SK-N-MC (cell line): Measurements from ENCODE around the gene ELOB.

Experiments used
- DNase-seq: peaks from one replicate; pipeline ENCODE4 v3.0.0-alpha.2; 2011; ENCODE audit warnings: low read depth, low spot score
- H3K27ac ChIP-seq: fragments of 200-600 bp; sonication (generic); 2 replicates; pipeline ENCODE4 v1.5.1; 2016; ENCODE audit warnings: mixed run types
- H3K36me3 ChIP-seq: fragments of 200-600 bp; sonication (generic); 2 replicates; pipeline ENCODE4 v1.6.1; 2017; ENCODE audit warnings: antibody characterized with exemption, low read length, mixed read lengths; ENCODE audit not compliant: insufficient read depth
- H3K4me3 ChIP-seq: fragments of 200-600 bp; sonication (generic); 2 replicates; pipeline ENCODE4 v1.5.1; 2016
- H3K9ac ChIP-seq: fragments of 200-600 bp; sonication (generic); 2 replicates; pipeline ENCODE4 v1.8.0; 2017; ENCODE audit warnings: mixed run types, mixed read lengths; ENCODE audit not compliant: insufficient read length
- H3K9me3 ChIP-seq: fragments of 200-600 bp; sonication (generic); 2 replicates; pipeline ENCODE4 v1.6.1; 2017; ENCODE audit warnings: low read depth, mild to moderate bottlenecking, antibody characterized with exemption, low read length, moderate library complexity, mixed read lengths
- EZH2 ChIP-seq: fragments of 200-600 bp; sonication (generic); IDR thresholded peaks from one replicate; pipeline ENCODE4 v1.6.1; 2017; ENCODE audit warnings: antibody characterized with exemption
- FOXP2 ChIP-seq: optimal IDR thresholded peaks from 2 replicates; pipeline ENCODE3; 2011; ENCODE audit warnings: mild to moderate bottlenecking, moderate library complexity; ENCODE audit not compliant: insufficient read depth; ENCODE audit errors: extremely low read length, control extremely low read depth
- POLR2AphosphoS5 ChIP-seq: IDR thresholded peaks from 2 replicates; pipeline ENCODE4 v1.6.1; 2012; ENCODE audit warnings: mild to moderate bottlenecking, low read depth, low read length, borderline replicate concordance

ELOB gene

DNA sequence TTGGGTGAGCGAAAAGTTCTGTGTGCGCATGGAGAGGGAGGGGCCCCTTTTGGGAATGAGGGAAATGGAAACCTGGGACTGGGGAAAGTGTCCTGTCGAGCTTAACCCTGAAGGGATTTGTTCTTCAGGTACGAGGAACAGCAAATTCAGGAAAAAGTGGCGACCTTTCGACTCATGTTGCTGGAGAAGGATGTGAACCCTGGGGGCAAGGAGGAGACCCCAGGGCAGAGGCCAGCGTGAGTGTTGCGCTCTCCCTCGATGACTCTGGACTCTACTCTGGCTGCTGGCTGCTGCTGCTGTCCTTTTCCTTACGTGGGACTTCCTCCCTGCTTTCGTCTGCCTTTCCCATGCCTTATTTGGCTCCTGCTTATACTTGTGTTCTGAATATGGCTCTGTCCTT lies 19.7 kb downstream of the ELOB start:
- DNase-seq: no peak
- H3K9me3 ChIP-seq: no peaks in the 10 kb centered on the region
- H3K36me3 ChIP-seq: peaks cover 89% of the 10 kb centered on the region
- no peak overlapping the region for H3K27ac ChIP-seq
- H3K9ac ChIP-seq: no peak overlapping the region
- H3K4me3 ChIP-seq: no peak overlapping the region
- TF ChIP-seq EZH2: no peak
- no peak for TF ChIP-seq FOXP2
- TF ChIP-seq POLR2AphosphoS5: no peak

GRCh38 chr16:2756288-2757015 lies 20.6 kb downstream of the ELOB start:
- Histone ChIP-seq H3K4me3 (no peak overlapping the region), H3K27ac (no peak overlapping the region), H3K9ac (no peak overlapping the region), H3K9me3 (no peaks in the 10 kb centered on the region), H3K36me3 (peaks cover 80% of the 10 kb centered on the region)
- no peak for DNase-seq
- no peak for TF ChIP-seq EZH2
- no peak for TF ChIP-seq FOXP2
- no peak for TF ChIP-seq POLR2AphosphoS5

DNA sequence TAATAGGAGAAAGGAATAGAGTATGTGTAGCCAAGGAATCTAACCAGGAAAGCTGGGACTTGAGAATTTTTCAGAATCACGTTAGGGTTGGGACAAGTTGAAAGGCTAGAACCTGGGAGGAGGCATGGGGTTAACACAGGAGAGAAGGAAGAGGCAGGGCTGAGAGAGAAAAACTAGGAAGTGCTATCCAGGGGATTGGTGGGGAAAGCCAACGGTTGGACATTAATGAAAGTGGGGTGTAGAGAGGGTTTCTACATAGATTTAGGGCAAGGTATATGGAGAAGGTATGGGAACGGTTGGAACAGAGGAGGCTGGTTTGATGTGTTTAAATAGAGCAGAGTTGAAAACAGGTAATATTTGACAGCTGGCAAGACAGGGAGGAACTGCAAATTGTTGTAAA lies 21.9 kb downstream of the ELOB start:
- TF ChIP-seq FOXP2 (no peak), POLR2AphosphoS5 (no peak), EZH2 (no peak)
- Histone ChIP-seq H3K4me3 (peak overlapping the region; percentile 96), H3K9me3 (no peaks in the 10 kb centered on the region), H3K27ac (peak overlapping the region; percentile 29), H3K36me3 (peaks cover 67% of the 10 kb centered on the region), H3K9ac (peak overlapping the region; percentile 94)
- DNase-seq: no peak

GRCh38 chr16:2753733-2754020 lies 23.4 kb downstream of the ELOB start:
- no peak for DNase-seq
- H3K36me3 ChIP-seq: peaks cover 53% of the 10 kb centered on the region
- peak overlapping the region; percentile 96 for H3K4me3 ChIP-seq
- TF ChIP-seq EZH2 (no peak), FOXP2 (no peak), POLR2AphosphoS5 (no peak)
- peak overlapping the region; percentile 99 for H3K27ac ChIP-seq
- no peaks in the 10 kb centered on the region for H3K9me3 ChIP-seq
- H3K9ac ChIP-seq: peak overlapping the region; percentile 94

DNA sequence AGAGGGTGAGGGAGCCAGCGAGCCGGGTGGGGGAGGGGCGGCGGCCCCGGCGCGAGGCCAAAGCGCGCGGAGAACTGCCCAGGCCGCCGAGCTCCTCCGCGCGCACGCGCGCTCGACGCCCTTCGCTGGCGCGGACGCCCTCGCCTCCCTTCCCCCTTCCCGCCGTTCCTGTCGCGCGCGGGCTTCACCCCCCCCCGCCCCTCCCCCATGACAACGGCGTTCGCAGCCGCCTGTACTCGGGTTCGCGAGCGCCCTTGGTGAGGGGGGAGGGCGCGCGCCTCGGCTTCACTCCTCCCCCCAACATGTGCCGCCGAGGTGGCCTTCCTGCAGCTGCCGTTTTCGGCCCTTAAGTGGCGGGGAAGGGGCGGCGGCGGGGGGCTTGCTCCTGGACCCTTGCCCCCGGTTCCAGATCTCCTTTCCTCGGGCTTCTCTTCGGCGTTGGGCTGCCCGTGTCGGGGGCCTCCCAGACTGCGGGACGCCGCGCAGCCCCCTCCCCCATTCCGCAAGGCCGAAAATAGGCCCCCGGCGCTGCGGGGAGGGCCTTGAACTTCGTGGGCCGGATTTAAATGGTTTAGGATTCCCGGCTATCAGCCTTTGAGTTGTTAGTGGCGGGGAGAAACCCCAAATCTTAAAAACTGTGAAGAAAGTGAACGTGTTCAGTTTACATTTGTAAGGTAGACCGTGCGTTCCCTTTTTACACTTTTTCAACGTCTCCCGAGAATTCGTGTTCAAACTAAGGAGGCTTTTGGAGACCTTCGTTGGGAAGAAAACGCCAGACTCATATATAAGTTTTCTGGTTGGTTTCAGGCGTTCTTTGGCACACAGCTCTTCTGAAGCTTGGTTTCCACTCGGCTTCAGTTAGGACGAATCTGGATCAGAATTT lies 24.0 kb downstream of the ELOB start:
- Histone ChIP-seq H3K9ac (peak overlapping the region; percentile 94), H3K36me3 (peaks cover 47% of the 10 kb centered on the region), H3K9me3 (no peaks in the 10 kb centered on the region), H3K4me3 (peak overlapping the region; percentile 96), H3K27ac (peak overlapping the region; percentile 99)
- DNase-seq: no peak
- TF ChIP-seq POLR2AphosphoS5: 0 out of 2 replicates have a peak, but pooled peaks have one; percentile 20
- TF ChIP-seq EZH2: no peak

- peaks cover 38% of the 10 kb centered on the region for H3K36me3 ChIP-seq
- H3K9ac ChIP-seq: peak within 1 kb of the TSS; percentile 94
- no peaks in the 10 kb centered on the region for H3K9me3 ChIP-seq
- peak; percentile 86 for DNase-seq
- H3K27ac ChIP-seq: peak within 1 kb of the TSS; percentile 99
- TF ChIP-seq FOXP2 (peak; percentile 60), EZH2 (no peak), POLR2AphosphoS5 (peak; percentile 72)
- peak within 1 kb of the TSS; percentile 96 for H3K4me3 ChIP-seq
These were observed 24.8 kb downstream of the ELOB start, which contains the start of gene SRRM2 for GRCh38 chr16:2752035-2752849. Gene SRRM2, plus strand, starts transcription at chr16:2752638. Its CDS starts 3,727 bp downstream, at chr16:2756365.

DNA sequence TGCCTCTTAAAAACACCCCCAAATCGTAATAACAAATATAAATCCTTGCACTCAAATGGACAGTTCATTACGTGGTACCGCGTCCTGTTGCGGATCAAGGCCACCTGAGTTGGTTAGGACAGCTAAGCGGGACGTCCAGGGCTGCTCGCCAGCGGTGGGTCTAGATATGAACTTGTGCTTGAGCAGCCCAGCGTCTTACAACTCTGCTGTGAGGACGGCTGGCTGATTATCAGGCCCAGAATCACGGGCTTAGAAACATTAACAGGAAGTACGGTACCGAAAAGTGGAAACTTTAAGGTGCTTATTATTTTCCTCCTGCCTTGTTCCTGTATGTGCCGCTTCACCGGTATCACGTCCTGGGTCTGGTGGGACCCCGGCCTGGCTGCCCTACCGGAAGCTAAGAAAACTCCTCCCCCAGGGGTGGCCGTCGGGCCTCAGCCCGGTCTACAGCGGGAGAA lies 25.5 kb downstream of the ELOB start:
- H3K4me3 ChIP-seq: peak overlapping the region; percentile 96
- H3K36me3 ChIP-seq: peaks cover 32% of the 10 kb centered on the region
- H3K9ac ChIP-seq: peak overlapping the region; percentile 94
- no peak for TF ChIP-seq POLR2AphosphoS5
- no peak for TF ChIP-seq FOXP2
- TF ChIP-seq EZH2: no peak
- peak overlapping the region; percentile 99 for H3K27ac ChIP-seq
- no peaks in the 10 kb centered on the region for H3K9me3 ChIP-seq
- no peak for DNase-seq

- H3K9me3 ChIP-seq: no peaks in the 10 kb centered on the region
- no peak for DNase-seq
- H3K36me3 ChIP-seq: peaks cover 15% of the 10 kb centered on the region
- H3K9ac ChIP-seq: no peak overlapping the region
- no peak overlapping the region for H3K4me3 ChIP-seq
- H3K27ac ChIP-seq: no peak overlapping the region
- no peak for TF ChIP-seq EZH2
- TF ChIP-seq POLR2AphosphoS5: no peak
- TF ChIP-seq FOXP2: no peak
These were observed 27.1 kb downstream of the ELOB start for GRCh38 chr16:2749936-2750335.
